ENCODE measurements around the gene STAG3.

STAG3 gene

DNA sequence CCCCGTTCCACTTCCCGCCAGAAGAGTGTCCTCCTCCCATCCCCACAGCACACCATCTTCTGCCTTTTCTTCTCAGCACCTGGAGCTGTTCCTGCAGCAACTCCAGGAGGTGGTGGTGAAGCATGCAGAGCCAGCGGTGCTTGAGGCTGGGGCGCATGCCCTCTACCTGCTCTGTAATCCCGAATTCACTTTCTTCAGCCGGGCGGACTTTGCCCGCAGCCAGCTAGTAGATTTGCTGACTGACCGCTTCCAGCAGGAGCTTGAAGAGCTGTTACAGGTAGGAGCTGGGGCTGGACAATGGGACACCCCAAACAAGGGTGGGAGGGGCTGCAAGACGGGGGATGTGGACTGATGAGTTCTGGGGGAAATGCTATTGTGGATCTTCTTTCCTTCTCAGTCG is 23.0 kb downstream of the STAG3 start (continued):
- no peak for TF ChIP-seq CSDC2 (CRISPR knock-in tag; IDR thresholded peaks at IDR 0.05)

DNA sequence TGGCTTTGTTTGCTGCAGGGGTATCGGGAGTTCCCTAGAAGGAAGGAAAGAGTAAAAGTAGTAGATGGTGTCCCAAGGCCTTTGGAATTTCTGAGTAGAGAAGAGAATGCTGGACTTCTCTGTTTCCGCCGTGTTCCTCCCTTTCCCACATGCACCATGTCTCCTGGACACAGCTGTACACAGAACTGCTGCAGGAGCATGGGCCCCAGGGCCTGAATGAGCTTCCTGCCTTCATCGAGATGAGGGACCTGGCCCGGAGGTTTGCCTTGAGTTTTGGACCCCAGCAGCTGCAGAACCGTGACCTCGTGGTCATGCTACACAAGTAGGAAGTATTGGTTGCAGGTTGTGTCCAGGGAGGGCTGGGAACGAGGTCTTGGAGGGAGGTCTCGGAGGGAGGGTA is 26.7 kb downstream of the STAG3 start:
- no peak for ATAC-seq
- TF ChIP-seq ARNTL (CRISPR knock-in tag; IDR thresholded peaks at IDR 0.05; ENCODE audit: borderline replicate concordance, low read depth) (no peak), GLIS3 (CRISPR knock-in tag; IDR thresholded peaks at IDR 0.05) (no peak), ZNF565 (CRISPR knock-in tag; conservative IDR thresholded peaks at IDR 0.05; ENCODE audit: low read depth) (no peak), TSHZ2 (CRISPR knock-in tag; IDR thresholded peaks at IDR 0.05) (no peak), SNAI2 (CRISPR knock-in tag; IDR thresholded peaks at IDR 0.05) (no peak), ZC3H10 (CRISPR knock-in tag; IDR thresholded peaks at IDR 0.05) (no peak), BACH2 (CRISPR knock-in tag; IDR thresholded peaks at IDR 0.05; ENCODE audit: borderline replicate concordance) (no peak), ZNF70 (CRISPR knock-in tag; IDR thresholded peaks at IDR 0.05) (no peak), TOX (CRISPR knock-in tag; IDR thresholded peaks at IDR 0.05; ENCODE audit: borderline replicate concordance) (no peak), OSR1 (CRISPR knock-in tag; IDR thresholded peaks at IDR 0.05) (no peak), CSDC2 (CRISPR knock-in tag; IDR thresholded peaks at IDR 0.05) (no peak), CREB5 (CRISPR knock-in tag; IDR thresholded peaks at IDR 0.05; ENCODE audit: low read depth) (no peak), PPARA (CRISPR knock-in tag; IDR thresholded peaks at IDR 0.05; ENCODE audit: borderline replicate concordance) (no peak), ZFP3 (CRISPR knock-in tag; IDR thresholded peaks at IDR 0.05) (no peak), ESRRG (CRISPR knock-in tag; IDR thresholded peaks at IDR 0.05) (no peak), ZFP30 (CRISPR knock-in tag; IDR thresholded peaks at IDR 0.05) (no peak)
- TF ChIP-seq, protein P1, sequence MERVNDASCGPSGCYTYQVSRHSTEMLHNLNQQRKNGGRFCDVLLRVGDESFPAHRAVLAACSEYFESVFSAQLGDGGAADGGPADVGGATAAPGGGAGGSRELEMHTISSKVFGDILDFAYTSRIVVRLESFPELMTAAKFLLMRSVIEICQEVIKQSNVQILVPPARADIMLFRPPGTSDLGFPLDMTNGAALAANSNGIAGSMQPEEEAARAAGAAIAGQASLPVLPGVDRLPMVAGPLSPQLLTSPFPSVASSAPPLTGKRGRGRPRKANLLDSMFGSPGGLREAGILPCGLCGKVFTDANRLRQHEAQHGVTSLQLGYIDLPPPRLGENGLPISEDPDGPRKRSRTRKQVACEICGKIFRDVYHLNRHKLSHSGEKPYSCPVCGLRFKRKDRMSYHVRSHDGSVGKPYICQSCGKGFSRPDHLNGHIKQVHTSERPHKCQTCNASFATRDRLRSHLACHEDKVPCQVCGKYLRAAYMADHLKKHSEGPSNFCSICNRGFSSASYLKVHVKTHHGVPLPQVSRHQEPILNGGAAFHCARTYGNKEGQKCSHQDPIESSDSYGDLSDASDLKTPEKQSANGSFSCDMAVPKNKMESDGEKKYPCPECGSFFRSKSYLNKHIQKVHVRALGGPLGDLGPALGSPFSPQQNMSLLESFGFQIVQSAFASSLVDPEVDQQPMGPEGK (CRISPR knock-in tag; IDR thresholded peaks at IDR 0.05; ENCODE audit: borderline replicate concordance), result no peak
- TF ChIP-seq, protein P2, sequence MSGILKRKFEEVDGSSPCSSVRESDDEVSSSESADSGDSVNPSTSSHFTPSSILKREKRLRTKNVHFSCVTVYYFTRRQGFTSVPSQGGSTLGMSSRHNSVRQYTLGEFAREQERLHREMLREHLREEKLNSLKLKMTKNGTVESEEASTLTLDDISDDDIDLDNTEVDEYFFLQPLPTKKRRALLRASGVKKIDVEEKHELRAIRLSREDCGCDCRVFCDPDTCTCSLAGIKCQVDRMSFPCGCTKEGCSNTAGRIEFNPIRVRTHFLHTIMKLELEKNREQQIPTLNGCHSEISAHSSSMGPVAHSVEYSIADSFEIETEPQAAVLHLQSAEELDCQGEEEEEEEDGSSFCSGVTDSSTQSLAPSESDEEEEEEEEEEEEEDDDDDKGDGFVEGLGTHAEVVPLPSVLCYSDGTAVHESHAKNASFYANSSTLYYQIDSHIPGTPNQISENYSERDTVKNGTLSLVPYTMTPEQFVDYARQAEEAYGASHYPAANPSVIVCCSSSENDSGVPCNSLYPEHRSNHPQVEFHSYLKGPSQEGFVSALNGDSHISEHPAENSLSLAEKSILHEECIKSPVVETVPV (CRISPR knock-in tag; IDR thresholded peaks at IDR 0.05), result no peak

DNA sequence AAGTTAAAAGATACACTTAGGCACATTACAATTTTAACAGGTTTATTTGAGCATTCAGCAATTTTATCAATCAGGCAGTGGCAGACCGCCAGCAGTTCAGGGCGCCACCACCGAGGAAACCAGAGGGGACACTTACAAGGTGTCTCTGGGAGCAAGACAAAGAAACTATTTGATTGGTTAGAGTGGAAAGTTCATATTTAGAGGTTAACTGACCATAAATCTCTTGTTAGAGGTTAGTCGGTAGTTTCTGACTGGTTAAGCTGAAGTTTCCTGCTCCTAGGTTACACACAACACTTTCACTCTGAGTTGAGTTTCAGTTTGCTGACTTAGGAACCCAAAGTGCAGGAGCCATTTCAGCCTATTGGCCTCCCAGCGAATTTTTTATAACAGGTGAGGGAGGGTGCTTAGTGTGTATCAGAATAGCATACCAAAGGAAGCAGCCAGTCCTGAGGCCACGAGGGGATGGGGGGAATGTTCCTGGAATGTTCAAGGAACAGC is 31.2 kb downstream of the STAG3 start:
- no peak for TF ChIP-seq CREB5 (CRISPR knock-in tag; IDR thresholded peaks at IDR 0.05; ENCODE audit: low read depth)
- no peak for TF ChIP-seq PPARA (CRISPR knock-in tag; IDR thresholded peaks at IDR 0.05; ENCODE audit: borderline replicate concordance)
- no peak for TF ChIP-seq CSDC2 (CRISPR knock-in tag; IDR thresholded peaks at IDR 0.05)
- TF ChIP-seq SNAI2 (CRISPR knock-in tag; IDR thresholded peaks at IDR 0.05), result no peak
- no peak for TF ChIP-seq TSHZ2 (CRISPR knock-in tag; IDR thresholded peaks at IDR 0.05)
- TF ChIP-seq, protein P2 (CRISPR knock-in tag; IDR thresholded peaks at IDR 0.05), result no peak
- no peak for TF ChIP-seq BACH2 (CRISPR knock-in tag; IDR thresholded peaks at IDR 0.05; ENCODE audit: borderline replicate concordance)
- no peak for TF ChIP-seq ZNF70 (CRISPR knock-in tag; IDR thresholded peaks at IDR 0.05)
- TF ChIP-seq ZC3H10 (CRISPR knock-in tag; IDR thresholded peaks at IDR 0.05), result no peak
- no peak for TF ChIP-seq RARB (CRISPR knock-in tag; IDR thresholded peaks at IDR 0.05)
- no peak for TF ChIP-seq TCF4 (CRISPR knock-in tag; IDR thresholded peaks at IDR 0.05; ENCODE audit: borderline replicate concordance)
- no peak for TF ChIP-seq ESRRG (CRISPR knock-in tag; IDR thresholded peaks at IDR 0.05)
- TF ChIP-seq ZNF8 (CRISPR knock-in tag; IDR thresholded peaks at IDR 0.05), result no peak
- ATAC-seq, result no peak
